ENCODE data around the gene DYNLL1.

- TF ChIP-seq CTCF (conservative IDR thresholded peaks at IDR 0.05 in 1 of 2, IDR thresholded peaks at IDR 0.05 in 1 of 2; ENCODE audit: extremely low read depth in 1 of 2, insufficient read depth in 1 of 2, low read depth in 1 of 2, low read length in 2 of 2), result no peak
- TF ChIP-seq EZH2 (IDR thresholded peaks at IDR 0.05; ENCODE audit: borderline replicate concordance, low read length), result no peak
These were observed 40.6 kb upstream of the DYNLL1 start for GRCh38 chr12:120455302-120455701.
